Thyroid gland (tissue), 4 donors: ENCODE measurements around the gene ZBTB42.

Source experiments
- CTCF ChIP-seq, 6 experiments: fragments of 200-600 bp in 3 of 6; fragments of 450-650 bp in 3 of 6; sonication (generic) in 3 of 6; IDR thresholded peaks; one replicate each; pipeline ENCODE4 v1.5.1; 2016 to 2019; ENCODE audit warnings: antibody characterized with exemption in 6 of 6, mild to moderate bottlenecking in 2 of 6, inconsistent platforms in 1 of 6, moderate library complexity in 1 of 6
- POLR2A ChIP-seq, 2 donors: fragments of 450-650 bp; IDR thresholded peaks; one replicate each; pipeline ENCODE4 v1.6.1; 2017; ENCODE audit warnings: antibody characterized with exemption in 2 of 2, mild to moderate bottlenecking in 2 of 2, moderate library complexity in 1 of 2

GRCh38 chr14:104826861-104827176 lies 25.9 kb downstream of the ZBTB42 start:
- no peak for TF ChIP-seq POLR2A (IDR thresholded peaks at IDR 0.05)
- TF ChIP-seq CTCF (IDR thresholded peaks at IDR 0.05) = no peak
